BJ (cell line): ENCODE data around the gene FGF3. TPM values are rescaled to one million over a fixed set of nuclear protein-coding genes. Genes with fewer than 3 reads are reported as not detected.

Source experiments
- CTCF ChIA-PET: fragments of 350-600 bp; formaldehyde crosslinking; extraction: SDS; loops from one replicate; lab custom pipeline; 2021; ENCODE audit warnings: antibody characterized with exemption, inconsistent platforms; lab: Yijun Ruan, JAX
- POLR2A ChIA-PET: fragments of 300-600 bp; sonication (Branson Sonifier 250); formaldehyde crosslinking; extraction: SDS; loops from one replicate; lab custom pipeline; 2021; ENCODE audit warnings: antibody characterized with exemption; lab: Charles Lee
- DNase-seq: peaks from one replicate; pipeline ENCODE4 v3.0.0-alpha.2; 2011; ENCODE audit warnings: low read depth
- H3K27me3 ChIP-seq: 2 replicates; pipeline ENCODE4 v1.6.0; 2011; ENCODE audit warnings: low read length; ENCODE audit not compliant: control insufficient read depth, insufficient read depth
- H3K36me3 ChIP-seq: 2 replicates; pipeline ENCODE4 v1.5.1; 2011; ENCODE audit warnings: low read length; ENCODE audit not compliant: control insufficient read depth, insufficient read depth
- H3K4me3 ChIP-seq: 2 replicates; pipeline ENCODE4 v1.5.1; 2011; ENCODE audit warnings: low read depth, mild to moderate bottlenecking, control low read depth, low read length
- CTCF ChIP-seq: IDR thresholded peaks from 2 replicates; pipeline ENCODE4 v1.5.1; 2011; ENCODE audit warnings: low read depth, mild to moderate bottlenecking, control low read depth, inconsistent platforms, low read length, moderate library complexity; ENCODE audit not compliant: insufficient read depth
- polyA plus RNA-seq: library from polyadenylated mRNA; depleted of rRNA; stranded (reverse); fragments of >200 nt; gene quantifications from 2 replicates; pipeline ENCODE4 v1.2.3, GENCODE V29; 2011

The FGF3 gene
- polyA plus RNA-seq, 1 experiment, result not detected

GRCh38 chr11:69834251-69834650 lies 15.0 kb upstream of the FGF3 start:
- Histone ChIP-seq H3K36me3 (no peaks in the 10 kb centered on the region), H3K4me3 (no peak overlapping the region), H3K27me3 (peaks cover 10% of the 10 kb centered on the region)
- no peak for DNase-seq
- CTCF ChIA-PET, result no interaction called here
- no peak for TF ChIP-seq CTCF
- POLR2A ChIA-PET, result no interaction called here

- Histone ChIP-seq H3K4me3 (no peak overlapping the region), H3K36me3 (no peaks in the 10 kb centered on the region), H3K27me3 (peaks cover 10% of the 10 kb centered on the region)
- ChIA-PET CTCF (interaction anchor here (1.7 kb wide), 1 partner anchor 10 kb away, joined by 5 read pairs; no protein-coding TSS in a partner anchor), POLR2A (no interaction called here)
- DNase-seq, result no peak
- TF ChIP-seq CTCF, result no peak
These were observed 13.6 kb upstream of the FGF3 start for GRCh38 chr11:69832561-69833413.

GRCh38 chr11:69831985-69832384 lies 12.8 kb upstream of the FGF3 start:
- peaks cover 10% of the 10 kb centered on the region for H3K27me3 ChIP-seq
- H3K36me3 ChIP-seq, result no peaks in the 10 kb centered on the region
- ChIA-PET CTCF (interaction anchor here (1.7 kb wide), 1 partner anchor 10 kb away, joined by 5 read pairs; no protein-coding TSS in a partner anchor), POLR2A (no interaction called here)
- DNase-seq, result no peak
- TF ChIP-seq CTCF, result no peak
- no peak overlapping the region for H3K4me3 ChIP-seq

GRCh38 chr11:69830086-69830485 lies 10.9 kb upstream of the FGF3 start:
- Histone ChIP-seq H3K36me3 (no peaks in the 10 kb centered on the region), H3K27me3 (peaks cover 14% of the 10 kb centered on the region), H3K4me3 (no peak overlapping the region)
- no peak for DNase-seq
- CTCF ChIA-PET, result no interaction called here
- no peak for TF ChIP-seq CTCF
- POLR2A ChIA-PET, result no interaction called here

- no peak for TF ChIP-seq CTCF
- Histone ChIP-seq H3K36me3 (no peaks in the 10 kb centered on the region), H3K27me3 (peaks cover 9% of the 10 kb centered on the region), H3K4me3 (no peak overlapping the region)
- ChIA-PET POLR2A (no interaction called here), CTCF (interaction anchor here (1.6 kb wide), 1 partner anchor 143 kb away, joined by 3 read pairs; no protein-coding TSS in a partner anchor)
- no peak for DNase-seq
These were observed 9.7 kb upstream of the FGF3 start for GRCh38 chr11:69828971-69829344.
